CD4-positive, alpha-beta T cell (primary cell): Measurements from ENCODE around the gene ASXL1. TPM values are rescaled to one million over a fixed set of nuclear protein-coding genes. Genes with fewer than 3 reads are reported as not detected.

Experiments used
- ATAC-seq: fragments of 200-7000 bp; cut with Tn5 transposase; one replicate; pipeline ENCODE4 v1.10.0; 2022; ENCODE audit warnings: mild to moderate bottlenecking; ENCODE audit not compliant: poor library complexity
- CTCF ChIA-PET: fragments of 350-600 bp; sonication (Branson Sonifier 250); formaldehyde crosslinking; loops from one replicate; lab custom pipeline; 2021; ENCODE audit warnings: antibody characterized with exemption, inconsistent platforms; lab: Charles Lee
- POLR2A ChIA-PET: fragments of 350-600 bp; sonication (Branson Sonifier 250); formaldehyde crosslinking; loops from one replicate; lab custom pipeline; 2021; ENCODE audit warnings: antibody characterized with exemption, inconsistent platforms; lab: Charles Lee
- DNase-seq, 14 experiments: peaks; one replicate each; pipeline ENCODE4 v3.0.0-alpha.2; 2013 to 2020; ENCODE audit warnings: mixed read lengths in 2 of 14
- H3K27ac ChIP-seq, 2 donors: one replicate each; pipeline versions ENCODE4 v1.5.1 to v1.7.0; 2013; ENCODE audit warnings: low read length in 2 of 2, low read depth in 1 of 2, mild to moderate bottlenecking in 1 of 2
- H3K27me3 ChIP-seq, 2 experiments: 1 replicate in 1 of 2; 2 replicates in 1 of 2; pipeline versions ENCODE4 v1.6.1 to v1.7.0; 2013; ENCODE audit warnings: low read length in 2 of 2, control low read depth in 1 of 2, mild to moderate bottlenecking in 1 of 2, moderate library complexity in 1 of 2; ENCODE audit not compliant: insufficient read depth in 2 of 2, control insufficient read depth in 1 of 2
- H3K36me3 ChIP-seq: one replicate; pipeline ENCODE4 v1.6.1; 2013; ENCODE audit warnings: low read length, control low read depth; ENCODE audit not compliant: insufficient read depth
- H3K4me1 ChIP-seq: one replicate; pipeline ENCODE4 v1.6.1; 2013; ENCODE audit warnings: low read length, control low read depth; ENCODE audit not compliant: insufficient read depth
- H3K4me3 ChIP-seq: one replicate; pipeline ENCODE4 v1.5.1; 2013; ENCODE audit warnings: mild to moderate bottlenecking, low read length, moderate library complexity
- H3K9me3 ChIP-seq, 2 experiments: 1 replicate in 1 of 2; 2 replicates in 1 of 2; pipeline versions ENCODE4 v1.6.1 to v1.7.0; 2013; ENCODE audit warnings: low read length in 2 of 2, mild to moderate bottlenecking in 2 of 2, control low read depth in 1 of 2, moderate library complexity in 1 of 2; ENCODE audit not compliant: control insufficient read depth in 1 of 2, insufficient read depth in 1 of 2
- H3K27ac Mint-ChIP-seq: one replicate; pipeline ENCODE4 v1.8.0; 2020; ENCODE audit warnings: mixed read lengths
- H3K27me3 Mint-ChIP-seq: one replicate; pipeline ENCODE4 v1.8.0; 2021; ENCODE audit warnings: mixed read lengths
- H3K36me3 Mint-ChIP-seq: one replicate; pipeline ENCODE4 v1.8.0; 2021; ENCODE audit warnings: low read depth, mixed read lengths
- H3K4me1 Mint-ChIP-seq: one replicate; pipeline ENCODE4 v1.8.0; 2021; ENCODE audit warnings: low read depth, mixed read lengths
- H3K4me3 Mint-ChIP-seq: one replicate; pipeline ENCODE4 v1.8.0; 2020; ENCODE audit warnings: mild to moderate bottlenecking, mixed read lengths
- H3K9me3 Mint-ChIP-seq: one replicate; pipeline ENCODE4 v1.8.0; 2020; ENCODE audit warnings: mixed read lengths
- intact Hi-C, 2 experiments: fragments of 100-400 bp; cut with DNase I in 1 of 2; cut with micrococcal nuclease in 1 of 2; formaldehyde crosslinking; loops; one replicate each; pipeline versions ENCODE4 v1.15.1 to v1.9.0; 2023 to 2025; cut with DNase I, micrococcal nuclease
- total RNA-seq, 174 experiments: library from RNA in 2 of 174; stranded (reverse) in 2 of 174; gene quantifications; one replicate each; pipeline ENCODE4 v1.2.3 and lab custom pipeline; 2021 to 2026
- TF ChIP-seq, protein P1 (sequence below): fragments of 200-600 bp; IDR thresholded peaks from one replicate; pipeline ENCODE4 v1.8.0; 2022; ENCODE audit warnings: antibody characterized with exemption, mild to moderate bottlenecking

The ASXL1 gene
- total RNA-seq, 2 experiments from 2014 or later = 213 to 222 TPM

DNA sequence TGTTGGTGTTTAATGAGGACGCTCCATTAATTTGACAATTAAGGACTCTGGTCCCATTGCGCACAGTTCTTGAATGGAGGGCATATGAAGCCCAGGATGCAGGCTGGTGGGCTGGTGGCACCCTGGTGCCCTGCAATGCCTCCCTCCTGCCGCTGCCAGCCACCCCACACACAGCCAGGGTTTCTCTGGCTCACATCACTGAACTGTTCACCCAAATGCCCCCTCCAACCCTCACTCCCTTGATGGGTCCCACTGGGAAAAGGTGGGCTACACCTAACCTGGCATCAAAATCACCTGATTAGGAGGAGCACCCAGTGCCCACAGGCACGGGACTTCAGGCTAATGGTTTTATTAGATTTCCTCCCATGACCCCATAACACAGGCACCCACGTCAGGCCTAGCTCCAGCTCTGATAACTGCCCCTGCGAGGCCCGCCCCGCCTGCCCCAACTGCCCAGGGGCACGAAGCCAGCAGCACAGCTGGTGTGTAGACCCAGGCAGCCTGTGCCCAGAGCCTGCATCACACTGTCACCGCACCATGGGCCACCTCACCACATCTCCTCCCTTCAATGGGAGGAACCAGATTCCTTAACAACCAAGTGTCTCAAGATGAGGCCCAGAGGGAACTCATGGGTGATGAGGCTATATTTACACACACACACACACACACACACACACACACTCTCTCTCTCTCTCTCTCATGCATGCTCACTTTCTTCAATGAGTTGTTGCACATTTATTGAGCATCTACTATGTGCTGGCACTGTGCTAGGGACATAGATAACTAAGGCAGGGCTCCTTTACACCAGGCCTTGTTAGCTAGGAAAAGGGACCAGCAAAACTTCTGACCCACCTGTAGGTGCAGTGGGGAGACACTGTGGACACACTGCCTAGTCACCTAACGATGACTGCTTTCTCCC is 119.7 kb downstream of the ASXL1 start:
- H3K27me3 Mint-ChIP-seq = no peaks in the 10 kb centered on the region
- Histone ChIP-seq H3K36me3 (peaks cover 28% of the 10 kb centered on the region), H3K27me3 (no peaks in the 10 kb centered on the region), H3K9me3 (no peaks in the 10 kb centered on the region), H3K27ac (peak overlapping the region in 1 of 2 donors; percentile 11), H3K4me1 (peaks cover 69% of the 10 kb centered on the region), H3K4me3 (no peak overlapping the region)
- POLR2A ChIA-PET = interaction anchor here (1.7 kb wide), 1 partner anchor 31 kb away, joined by 7 read pairs; no protein-coding TSS in a partner anchor
- H3K36me3 Mint-ChIP-seq = peaks cover 19% of the 10 kb centered on the region
- DNase-seq (no peak), ATAC-seq (no peak)
- peak overlapping the region; percentile 82 for H3K27ac Mint-ChIP-seq
- TF ChIP-seq, protein P1, sequence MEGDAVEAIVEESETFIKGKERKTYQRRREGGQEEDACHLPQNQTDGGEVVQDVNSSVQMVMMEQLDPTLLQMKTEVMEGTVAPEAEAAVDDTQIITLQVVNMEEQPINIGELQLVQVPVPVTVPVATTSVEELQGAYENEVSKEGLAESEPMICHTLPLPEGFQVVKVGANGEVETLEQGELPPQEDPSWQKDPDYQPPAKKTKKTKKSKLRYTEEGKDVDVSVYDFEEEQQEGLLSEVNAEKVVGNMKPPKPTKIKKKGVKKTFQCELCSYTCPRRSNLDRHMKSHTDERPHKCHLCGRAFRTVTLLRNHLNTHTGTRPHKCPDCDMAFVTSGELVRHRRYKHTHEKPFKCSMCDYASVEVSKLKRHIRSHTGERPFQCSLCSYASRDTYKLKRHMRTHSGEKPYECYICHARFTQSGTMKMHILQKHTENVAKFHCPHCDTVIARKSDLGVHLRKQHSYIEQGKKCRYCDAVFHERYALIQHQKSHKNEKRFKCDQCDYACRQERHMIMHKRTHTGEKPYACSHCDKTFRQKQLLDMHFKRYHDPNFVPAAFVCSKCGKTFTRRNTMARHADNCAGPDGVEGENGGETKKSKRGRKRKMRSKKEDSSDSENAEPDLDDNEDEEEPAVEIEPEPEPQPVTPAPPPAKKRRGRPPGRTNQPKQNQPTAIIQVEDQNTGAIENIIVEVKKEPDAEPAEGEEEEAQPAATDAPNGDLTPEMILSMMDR = no peak
- intact Hi-C loops = no loop called here
- H3K9me3 Mint-ChIP-seq = no peaks in the 10 kb centered on the region
- no peak overlapping the region for H3K4me3 Mint-ChIP-seq
- H3K4me1 Mint-ChIP-seq = peaks cover 62% of the 10 kb centered on the region
- CTCF ChIA-PET = interaction anchor here (0.7 kb wide), 1 partner anchor 12 kb away, joined by 3 read pairs; no protein-coding TSS in a partner anchor

DNA sequence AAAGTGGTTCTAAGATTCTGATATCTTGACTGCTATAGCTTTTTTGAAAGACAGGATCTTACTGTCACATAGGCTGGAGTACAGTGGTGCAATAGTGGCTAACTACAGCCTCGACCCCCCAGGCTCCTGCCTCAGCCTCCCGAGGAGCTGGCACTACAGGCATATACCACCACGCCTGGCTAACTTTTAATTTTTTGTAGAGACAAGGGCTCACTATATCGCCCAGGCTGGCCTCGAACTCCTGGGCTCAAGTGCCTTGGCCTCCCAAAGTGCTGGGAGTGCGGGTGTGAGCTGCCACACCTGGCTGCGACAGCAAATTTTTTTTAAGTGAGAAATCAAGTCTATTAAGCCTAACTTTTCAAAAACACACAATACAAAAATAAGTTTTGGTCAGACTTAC is 120.4 kb downstream of the ASXL1 start:
- Histone ChIP-seq H3K4me3 (no peak overlapping the region), H3K36me3 (peaks cover 21% of the 10 kb centered on the region), H3K27me3 (no peaks in the 10 kb centered on the region), H3K4me1 (peaks cover 69% of the 10 kb centered on the region), H3K9me3 (no peaks in the 10 kb centered on the region), H3K27ac (peak overlapping the region in 1 of 2 donors; percentile 46)
- Mint-ChIP-seq H3K27me3 (no peaks in the 10 kb centered on the region), H3K4me3 (no peak overlapping the region), H3K9me3 (no peaks in the 10 kb centered on the region), H3K27ac (peak overlapping the region; percentile 82), H3K36me3 (peaks cover 17% of the 10 kb centered on the region), H3K4me1 (peaks cover 62% of the 10 kb centered on the region)
- DNase-seq (no peak), ATAC-seq (no peak)
- POLR2A ChIA-PET = no interaction called here
- intact Hi-C loops = no loop called here
- CTCF ChIA-PET = no interaction called here
- TF ChIP-seq, protein P1 = no peak

DNA sequence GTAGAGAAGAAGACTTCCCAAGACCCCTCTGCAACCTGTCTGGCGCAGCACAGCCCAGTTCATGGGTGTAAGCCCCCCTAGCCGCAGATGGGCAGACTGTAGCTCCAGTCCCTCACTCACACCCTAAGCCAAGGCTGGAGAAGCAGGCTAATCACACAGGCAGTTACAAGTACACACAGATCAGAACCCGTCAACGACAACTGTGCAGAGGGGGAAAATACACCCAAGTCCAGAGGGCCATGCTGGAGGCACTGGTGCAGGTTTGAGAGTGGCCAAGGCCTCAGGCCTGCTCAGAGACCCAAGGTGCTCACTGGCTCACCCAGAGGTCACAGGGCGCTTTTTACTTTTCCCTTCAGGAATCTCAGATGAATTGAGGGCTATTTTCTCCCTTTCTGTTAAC is 120.9 kb downstream of the ASXL1 start:
- Mint-ChIP-seq H3K9me3 (no peaks in the 10 kb centered on the region), H3K27me3 (no peaks in the 10 kb centered on the region), H3K4me1 (peaks cover 62% of the 10 kb centered on the region), H3K36me3 (peaks cover 14% of the 10 kb centered on the region), H3K4me3 (peak overlapping the region; percentile 45), H3K27ac (peak overlapping the region; percentile 82)
- H3K4me1 ChIP-seq = peaks cover 72% of the 10 kb centered on the region
- ChIA-PET POLR2A (no interaction called here), CTCF (no interaction called here)
- H3K36me3 ChIP-seq = peaks cover 17% of the 10 kb centered on the region
- H3K27me3 ChIP-seq = no peaks in the 10 kb centered on the region
- H3K9me3 ChIP-seq = no peaks in the 10 kb centered on the region
- ATAC-seq = no peak
- peak overlapping the region in 1 of 2 donors; percentile 46 for H3K27ac ChIP-seq
- TF ChIP-seq, protein P1 = no peak
- intact Hi-C loops = no loop called here
- H3K4me3 ChIP-seq = no peak overlapping the region
- no peak for DNase-seq
